GM12892 (cell line): Measurements from ENCODE around the gene VWA1.

ENCODE experiments used
- POLR2A ChIP-seq: IDR thresholded peaks from 2 replicates; pipeline ENCODE4 v1.6.1; 2011; ENCODE audit warnings: low read depth, low read length, control low read depth
- POLR2AphosphoS5 ChIP-seq: IDR thresholded peaks from 2 replicates; pipeline ENCODE4 v1.6.1; 2011; ENCODE audit warnings: low read depth, low read length, control low read depth

GRCh38 chr1:1449099-1449739 lies 13.7 kb downstream of the VWA1 start, which contains the start of gene ATAD3C:
- no peak for TF ChIP-seq POLR2A
- TF ChIP-seq POLR2AphosphoS5 = no peak
